HepG2 (cell line): ENCODE results near the gene SPACA5B. TPM values are rescaled to one million over a fixed set of nuclear protein-coding genes. Genes with fewer than 3 reads are reported as not detected.

Experiments
- ATAC-seq: fragments of 200-7000 bp; cut with Tn5 transposase; 3 replicates; pipeline ENCODE4 v1.9.1; 2020; ENCODE audit warnings: mild to moderate bottlenecking, moderate library complexity
- BruUV-seq: library from RNA; stranded (reverse); fragments of 400-500 nt; replicated peaks from 2 replicates; lab custom pipeline; 2021; lab: Mats Ljungman, UMichigan
- CTCF ChIA-PET: fragments of 300-600 bp; formaldehyde crosslinking; extraction: SDS; loops from one replicate; lab custom pipeline; 2021; ENCODE audit warnings: low total read pairs, inconsistent platforms, low intra/inter-chr PET ratio; lab: Yijun Ruan, JAX
- POLR2A ChIA-PET: fragments of 350-600 bp; sonication (Branson Sonifier 250); formaldehyde crosslinking; loops from one replicate; lab custom pipeline; 2020; ENCODE audit warnings: antibody characterized with exemption, inconsistent platforms; lab: Yijun Ruan, JAX
- DNase-seq: peaks from one replicate; pipeline ENCODE4 v3.0.0-alpha.2; 2015; ENCODE audit warnings: low spot score
- FAIRE-seq: peaks from 3 replicates; lab custom pipeline; 2011; peaks lifted over from hg19 to GRCh38; lab: Jason Lieb, UNC
- H2AFZ ChIP-seq: one replicate; pipeline ENCODE4 v1.6.1; 2011; ENCODE audit warnings: low read length, inconsistent platforms
- H3K27ac ChIP-seq: fragments of 300-600 bp; 3 replicates; pipeline ENCODE4 v1.8.0; 2011; ENCODE audit warnings: mixed run types, mild to moderate bottlenecking, mixed read lengths, low read length, inconsistent platforms; ENCODE audit not compliant: insufficient read depth; ENCODE audit errors: extremely low read length
- H3K27me3 ChIP-seq, 2 experiments: fragments of 200-600 bp in 1 of 2; 2 replicates in 1 of 2; 3 replicates in 1 of 2; pipeline versions ENCODE4 v1.6.0 to v1.8.0; 2011; ENCODE audit warnings: low read length in 2 of 2, mild to moderate bottlenecking in 2 of 2, moderate library complexity in 2 of 2, inconsistent platforms in 1 of 2; ENCODE audit not compliant: insufficient read depth in 2 of 2, control insufficient read depth in 1 of 2
- H3K36me3 ChIP-seq, 2 experiments: fragments of 200-600 bp in 1 of 2; replicated peaks in 1 of 2; 2 replicates in 1 of 2; 3 replicates in 1 of 2; pipeline versions ENCODE4 v1.5.1 to v1.8.0; 2011; ENCODE audit warnings: low read length in 2 of 2, inconsistent platforms in 1 of 2; ENCODE audit not compliant: insufficient read depth in 2 of 2, control insufficient read depth in 1 of 2
- H3K4me1 ChIP-seq: 2 replicates; pipeline ENCODE4 v1.5.1; 2012; ENCODE audit warnings: low read length, inconsistent platforms; ENCODE audit not compliant: insufficient read depth
- H3K4me2 ChIP-seq: 2 replicates; pipeline ENCODE4 v1.6.0; 2011; ENCODE audit warnings: low read depth, low read length, inconsistent platforms
- H3K4me3 ChIP-seq, 3 experiments: fragments of 200-600 bp in 1 of 3; sonication (generic), shearing (Covaris generic) in 1 of 3; replicated peaks in 1 of 3; 2 replicates each; pipeline ENCODE4 v1.5.1; 2011 to 2016; ENCODE audit warnings: low read length in 3 of 3, inconsistent platforms in 2 of 3, low read depth in 2 of 3, mild to moderate bottlenecking in 2 of 3, control low read depth in 1 of 3, mixed read lengths in 1 of 3; ENCODE audit not compliant: insufficient read depth in 1 of 3
- H3K79me2 ChIP-seq: one replicate; pipeline ENCODE4 v1.6.1; 2011; ENCODE audit warnings: low read length, inconsistent platforms; ENCODE audit not compliant: insufficient read depth
- H3K9ac ChIP-seq: 2 replicates; pipeline ENCODE4 v1.6.0; 2011; ENCODE audit warnings: mild to moderate bottlenecking, low read depth, low read length, inconsistent platforms; ENCODE audit not compliant: insufficient read depth
- H3K9me3 ChIP-seq: 2 replicates; pipeline ENCODE4 v1.5.1; 2012; ENCODE audit warnings: mild to moderate bottlenecking, low read length
- H4K20me1 ChIP-seq: 2 replicates; pipeline ENCODE4 v1.6.0; 2011; ENCODE audit warnings: inconsistent platforms, mild to moderate bottlenecking, low read length, moderate library complexity; ENCODE audit not compliant: insufficient read depth
- CBX5 ChIP-seq: sonication (generic); formaldehyde crosslinking; IDR thresholded peaks from 2 replicates; pipeline ENCODE4 v1.4.0; 2020; ENCODE audit warnings: missing genetic modification reagents, borderline replicate concordance
- EP300 ChIP-seq, 3 experiments: sonication (generic) in 1 of 3; formaldehyde crosslinking in 1 of 3; IDR thresholded peaks; 2 replicates each; pipeline versions ENCODE4 v1.5.1 to v1.6.1; 2011 to 2020; ENCODE audit warnings: low read depth in 2 of 3, low read length in 2 of 3, borderline replicate concordance in 1 of 3, improper control_type of control experiment in 1 of 3, mild to moderate bottlenecking in 1 of 3, missing genetic modification reagents in 1 of 3, moderate library complexity in 1 of 3
- ERF ChIP-seq: IDR thresholded peaks from 2 replicates; pipeline ENCODE4 v1.6.1; 2018; ENCODE audit warnings: missing biosample characterization, missing genetic modification reagents
- PRPF4 ChIP-seq: fragments of 200-400 bp; formaldehyde crosslinking; IDR thresholded peaks from 2 replicates; pipeline ENCODE4 v1.6.1; 2016; ENCODE audit warnings: low read length, low read depth; ENCODE audit not compliant: poor library complexity, severe bottlenecking
- TGIF2 ChIP-seq: IDR thresholded peaks from 2 replicates; pipeline ENCODE4 v1.6.1; 2016; ENCODE audit warnings: control low read depth, missing compliant biosample characterization
- ZNF20 ChIP-seq: sonication (generic); formaldehyde crosslinking; IDR thresholded peaks from 2 replicates; pipeline ENCODE4 v1.4.0; 2020; ENCODE audit warnings: mild to moderate bottlenecking, moderate library complexity, missing genetic modification reagents
- ZNF691 ChIP-seq: sonication (generic); formaldehyde crosslinking; IDR thresholded peaks from 2 replicates; pipeline ENCODE4 v1.4.0; 2020; ENCODE audit warnings: missing genetic modification reagents, low read depth, mild to moderate bottlenecking, borderline replicate concordance
- WGBS: methylation state at CpG from one replicate; pipeline ENCODE4 v1.1.6; 2017; ENCODE audit warnings: low lambda C conversion rate; 5-methylcytosine and 5-hydroxymethylcytosine counted together
- in situ Hi-C: cut with HindIII; loops from 2 replicates; pipeline ENCODE4 v1.10.0; 2017; ENCODE audit warnings: low pct_unique_long_range_greater_than_20kb; ENCODE audit not compliant: extremely low pct_ligation_motif_present
- intact Hi-C: fragments of 100-400 bp; cut with micrococcal nuclease; formaldehyde crosslinking; loops from one replicate; pipeline ENCODE4 v1.10.0; 2022; ENCODE audit not compliant: unreplicated experiment
- polyA plus RNA-seq, 8 experiments: library from polyadenylated mRNA; depleted of rRNA in 3 of 8; stranded (reverse) in 7 of 8; unstranded in 1 of 8; fragments of >200 nt; fragmentation: Illumina TruSeq in 4 of 8; extraction: Trizol in 4 of 8; gene quantifications; 2 replicates each; pipeline versions ENCODE4 v1.2.1 to v1.2.3, GENCODE V29; 2011 to 2016; ENCODE audit warnings: low read depth in 4 of 8, missing spikeins in 1 of 8, mixed read lengths in 1 of 8; ENCODE audit not compliant: insufficient read depth in 1 of 8
- total RNA-seq, 5 experiments: library from RNA; depleted of rRNA; stranded (reverse); fragments of >200 nt; fragmentation: Illumina TruSeq; extraction: Trizol; gene quantifications; 2 replicates each; pipeline ENCODE4 v1.2.3, GENCODE V29; 2016; ENCODE audit warnings: low read depth in 1 of 5
- TF ChIP-seq, protein P1 (sequence below): sonication (generic); formaldehyde crosslinking; IDR thresholded peaks from 2 replicates; pipeline ENCODE4 v1.5.0; 2020; ENCODE audit warnings: mild to moderate bottlenecking, missing genetic modification reagents

SPACA5B gene
- total and polyA plus RNA-seq, 2 of the 13 experiments (the other 11 are each of a cell fraction or from before 2014, with no cell fraction given) = not detected

DNA sequence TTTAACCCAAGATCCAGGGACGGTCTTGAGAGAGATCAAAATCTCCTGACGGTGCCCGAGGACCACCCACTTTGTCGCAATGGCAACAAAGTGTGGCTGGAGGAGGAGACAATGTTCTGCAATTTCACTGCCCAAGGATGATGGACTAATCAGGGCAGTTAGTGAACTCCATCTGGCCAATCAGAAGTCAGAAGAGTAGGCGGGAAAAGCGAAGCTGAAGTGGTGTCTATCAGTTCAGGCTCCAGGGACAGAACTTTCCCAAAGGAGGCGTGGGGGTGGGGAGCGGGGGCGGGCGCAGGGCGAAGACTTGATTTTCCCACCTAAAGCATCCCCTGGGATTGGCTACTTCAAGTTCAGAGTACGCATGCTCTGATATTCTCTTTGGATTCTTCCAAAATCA, 25.6 kb downstream of the SPACA5B start:
- Histone ChIP-seq H3K79me2 (no peaks in the 10 kb centered on the region), H3K4me2 (no peak overlapping the region), H2AFZ (no peak overlapping the region), H3K4me1 (no peaks in the 10 kb centered on the region), H3K9me3 (no peaks in the 10 kb centered on the region), H3K27ac (no peak overlapping the region), H3K9ac (no peak overlapping the region), H3K27me3 (peaks cover 0 to 1% of the 10 kb centered on the region in 2 experiments; a peak in 1 of 5 replicates), H4K20me1 (no peaks in the 10 kb centered on the region), H3K36me3 (no peaks in the 10 kb centered on the region), H3K4me3 (no peak overlapping the region)
- no peak for ATAC-seq
- intact Hi-C loops (no loop called here), in situ Hi-C loops (no loop called here)
- TF ChIP-seq TGIF2 (CRISPR knock-in tag) (no peak), ZNF691 (CRISPR knock-in tag) (no peak), ZNF20 (CRISPR knock-in tag) (no peak), PRPF4 (no peak), ERF (no peak), CBX5 (no peak), EP300 (IDR thresholded peaks at IDR 0.05; ENCODE audit: low read depth in 2 of 2, low read length in 2 of 2) (no peak), EP300 (CRISPR knock-in tag; IDR thresholded peaks at IDR 0.05; ENCODE audit: borderline replicate concordance) (no peak)
- TF ChIP-seq, protein P1, sequence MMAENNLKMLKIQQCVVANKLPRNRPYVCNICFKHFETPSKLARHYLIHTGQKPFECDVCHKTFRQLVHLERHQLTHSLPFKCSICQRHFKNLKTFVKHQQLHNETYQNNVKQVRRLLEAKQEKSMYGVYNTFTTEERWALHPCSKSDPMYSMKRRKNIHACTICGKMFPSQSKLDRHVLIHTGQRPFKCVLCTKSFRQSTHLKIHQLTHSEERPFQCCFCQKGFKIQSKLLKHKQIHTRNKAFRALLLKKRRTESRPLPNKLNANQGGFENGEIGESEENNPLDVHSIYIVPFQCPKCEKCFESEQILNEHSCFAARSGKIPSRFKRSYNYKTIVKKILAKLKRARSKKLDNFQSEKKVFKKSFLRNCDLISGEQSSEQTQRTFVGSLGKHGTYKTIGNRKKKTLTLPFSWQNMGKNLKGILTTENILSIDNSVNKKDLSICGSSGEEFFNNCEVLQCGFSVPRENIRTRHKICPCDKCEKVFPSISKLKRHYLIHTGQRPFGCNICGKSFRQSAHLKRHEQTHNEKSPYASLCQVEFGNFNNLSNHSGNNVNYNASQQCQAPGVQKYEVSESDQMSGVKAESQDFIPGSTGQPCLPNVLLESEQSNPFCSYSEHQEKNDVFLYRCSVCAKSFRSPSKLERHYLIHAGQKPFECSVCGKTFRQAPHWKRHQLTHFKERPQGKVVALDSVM (CRISPR knock-in tag) = no peak
- CTCF ChIA-PET = no interaction called here
- FAIRE-seq = no peak
- no TSS peak for BruUV-seq
- DNase-seq = no peak
- WGBS = 33% methylated on average over 3 of the region's 12 CpGs
- POLR2A ChIA-PET = no interaction called here
